SK-N-SH (cell line): ENCODE results near the gene PRPSAP2.

Experiments
- FOXJ3 ChIP-seq: sonication (generic); formaldehyde crosslinking; IDR thresholded peaks from 2 replicates; pipeline ENCODE4 v1.5.1; 2020; ENCODE audit warnings: mild to moderate bottlenecking, missing genetic modification reagents
- MAX ChIP-seq: IDR thresholded peaks from 2 replicates; pipeline ENCODE4 v1.4.0; 2012; ENCODE audit warnings: low read depth
- MEF2A ChIP-seq: IDR thresholded peaks from 2 replicates; pipeline ENCODE4 v1.4.0; 2012; ENCODE audit warnings: low read depth, borderline replicate concordance
- NFIC ChIP-seq: IDR thresholded peaks from 2 replicates; pipeline ENCODE4 v1.4.0; 2012; ENCODE audit warnings: borderline replicate concordance
- YY1 ChIP-seq: IDR thresholded peaks from 2 replicates; pipeline ENCODE4 v1.4.0; 2012; ENCODE audit warnings: low read depth, mild to moderate bottlenecking
- TF ChIP-seq, protein P1 (sequence below): IDR thresholded peaks from 2 replicates; pipeline ENCODE4 v1.4.0; 2012; ENCODE audit warnings: low read depth, borderline replicate concordance

DNA sequence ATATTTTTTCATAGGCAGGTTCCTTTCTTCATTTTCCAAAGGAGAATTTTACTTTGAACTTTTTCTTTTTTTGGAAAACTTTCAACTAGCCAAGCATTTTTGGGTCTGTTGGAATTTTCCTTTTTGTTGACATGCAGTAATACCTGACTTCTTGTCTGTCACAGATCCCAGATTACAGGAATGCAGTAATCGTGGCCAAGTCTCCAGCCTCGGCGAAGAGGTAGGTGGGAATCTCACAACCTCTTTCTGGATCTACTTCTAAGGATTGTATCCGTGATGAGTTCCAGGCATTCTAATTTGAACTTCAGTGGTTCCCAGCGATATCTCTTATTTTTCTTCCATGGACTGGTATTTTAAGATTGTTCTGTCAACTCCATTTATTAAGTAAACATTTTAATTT, 31.7 kb downstream of the PRPSAP2 start:
- no peak for TF ChIP-seq YY1
- TF ChIP-seq FOXJ3 (CRISPR knock-in tag): no peak
- TF ChIP-seq, protein P1, sequence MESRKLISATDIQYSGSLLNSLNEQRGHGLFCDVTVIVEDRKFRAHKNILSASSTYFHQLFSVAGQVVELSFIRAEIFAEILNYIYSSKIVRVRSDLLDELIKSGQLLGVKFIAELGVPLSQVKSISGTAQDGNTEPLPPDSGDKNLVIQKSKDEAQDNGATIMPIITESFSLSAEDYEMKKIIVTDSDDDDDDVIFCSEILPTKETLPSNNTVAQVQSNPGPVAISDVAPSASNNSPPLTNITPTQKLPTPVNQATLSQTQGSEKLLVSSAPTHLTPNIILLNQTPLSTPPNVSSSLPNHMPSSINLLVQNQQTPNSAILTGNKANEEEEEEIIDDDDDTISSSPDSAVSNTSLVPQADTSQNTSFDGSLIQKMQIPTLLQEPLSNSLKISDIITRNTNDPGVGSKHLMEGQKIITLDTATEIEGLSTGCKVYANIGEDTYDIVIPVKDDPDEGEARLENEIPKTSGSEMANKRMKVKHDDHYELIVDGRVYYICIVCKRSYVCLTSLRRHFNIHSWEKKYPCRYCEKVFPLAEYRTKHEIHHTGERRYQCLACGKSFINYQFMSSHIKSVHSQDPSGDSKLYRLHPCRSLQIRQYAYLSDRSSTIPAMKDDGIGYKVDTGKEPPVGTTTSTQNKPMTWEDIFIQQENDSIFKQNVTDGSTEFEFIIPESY: no peak
- TF ChIP-seq NFIC: no peak
- TF ChIP-seq MAX: no peak
- TF ChIP-seq MEF2A: no peak
